Neural progenitor cell (in vitro differentiated cells): ENCODE results near the gene ZNF484. TPM values are rescaled to one million over a fixed set of nuclear protein-coding genes. Genes with fewer than 3 reads are reported as not detected.

Source experiments
- DNase-seq: peaks from one replicate; pipeline ENCODE4 v3.0.0-alpha.2; 2016; ENCODE audit warnings: low spot score
- H2AFZ ChIP-seq: fragments of 200-600 bp; sonication (generic); replicated peaks from 2 replicates; pipeline ENCODE4 v1.6.1; 2016; ENCODE audit warnings: antibody characterized with exemption
- H3F3A ChIP-seq: fragments of 200-600 bp; sonication (generic); 2 replicates; pipeline ENCODE4 v1.6.1; 2016; ENCODE audit warnings: antibody characterized with exemption, low read depth
- H3K27ac ChIP-seq: fragments of 200-600 bp; sonication (generic); 2 replicates; pipeline ENCODE4 v1.5.1; 2016; ENCODE audit warnings: mild to moderate bottlenecking
- H3K27me3 ChIP-seq: fragments of 200-600 bp; sonication (generic); 2 replicates; pipeline ENCODE4 v1.6.1; 2016; ENCODE audit warnings: mild to moderate bottlenecking, moderate library complexity
- H3K36me3 ChIP-seq: fragments of 200-600 bp; sonication (generic); 2 replicates; pipeline ENCODE4 v1.5.1; 2016
- H3K4me1 ChIP-seq: fragments of 200-600 bp; sonication (generic); 2 replicates; pipeline ENCODE4 v1.6.1; 2016; ENCODE audit warnings: mixed run types
- H3K4me2 ChIP-seq: fragments of 200-600 bp; sonication (generic); 2 replicates; pipeline ENCODE4 v1.6.1; 2016
- H3K4me3 ChIP-seq: fragments of 200-600 bp; sonication (generic); 2 replicates; pipeline ENCODE4 v1.5.1; 2016
- H3K79me2 ChIP-seq: fragments of 200-600 bp; sonication (generic); 2 replicates; pipeline ENCODE4 v1.6.1; 2016; ENCODE audit warnings: low read depth
- H3K9ac ChIP-seq: fragments of 200-600 bp; sonication (generic); 2 replicates; pipeline ENCODE4 v1.6.1; 2016
- H3K9me3 ChIP-seq: fragments of 200-600 bp; sonication (generic); 2 replicates; pipeline ENCODE4 v1.5.1; 2016; ENCODE audit warnings: low read depth
- H4K20me1 ChIP-seq: fragments of 200-600 bp; sonication (generic); 2 replicates; pipeline ENCODE4 v1.6.1; 2016; ENCODE audit warnings: low read depth
- H3K27ac Mint-ChIP-seq: 3 replicates; pipeline ENCODE4 v1.8.0; 2021; ENCODE audit warnings: mixed read lengths
- H3K27me3 Mint-ChIP-seq: 2 replicates; pipeline ENCODE4 v1.8.0; 2022; ENCODE audit warnings: low read depth, mild to moderate bottlenecking, inconsistent platforms, moderate library complexity, mixed read lengths; ENCODE audit not compliant: insufficient read depth
- H3K36me3 Mint-ChIP-seq: 3 replicates; pipeline ENCODE4 v1.8.0; 2021; ENCODE audit warnings: mixed read lengths
- H3K4me1 Mint-ChIP-seq: 3 replicates; pipeline ENCODE4 v1.8.0; 2021; ENCODE audit warnings: mixed read lengths
- H3K4me3 Mint-ChIP-seq: 3 replicates; pipeline ENCODE4 v1.8.0; 2021; ENCODE audit warnings: mild to moderate bottlenecking, moderate library complexity, mixed read lengths
- H3K9me3 Mint-ChIP-seq: 3 replicates; pipeline ENCODE4 v1.8.0; 2020; ENCODE audit warnings: mixed read lengths
- CTCF ChIP-seq: fragments of 200-600 bp; sonication (generic); IDR thresholded peaks from 2 replicates; pipeline ENCODE4 v1.5.1; 2017; ENCODE audit warnings: antibody characterized with exemption, mild to moderate bottlenecking
- EZH2 ChIP-seq: fragments of 200-600 bp; sonication (generic); IDR thresholded peaks from 2 replicates; pipeline ENCODE4 v1.6.1; 2017; ENCODE audit warnings: antibody characterized with exemption, mild to moderate bottlenecking, moderate library complexity
- EZH2phosphoT487 ChIP-seq: fragments of 200-600 bp; sonication (generic); IDR thresholded peaks from 2 replicates; pipeline ENCODE4 v1.6.1; 2017; ENCODE audit warnings: antibody characterized with exemption
- total RNA-seq: library from RNA; depleted of rRNA; stranded (reverse); fragments of >200 nt; gene quantifications from 2 replicates; pipeline ENCODE4 v1.2.3, GENCODE V29; 2015; ENCODE audit warnings: low replicate concordance

Gene ZNF484
- total RNA-seq, 1 donor from 2014 or later, result 36.9 TPM

DNA sequence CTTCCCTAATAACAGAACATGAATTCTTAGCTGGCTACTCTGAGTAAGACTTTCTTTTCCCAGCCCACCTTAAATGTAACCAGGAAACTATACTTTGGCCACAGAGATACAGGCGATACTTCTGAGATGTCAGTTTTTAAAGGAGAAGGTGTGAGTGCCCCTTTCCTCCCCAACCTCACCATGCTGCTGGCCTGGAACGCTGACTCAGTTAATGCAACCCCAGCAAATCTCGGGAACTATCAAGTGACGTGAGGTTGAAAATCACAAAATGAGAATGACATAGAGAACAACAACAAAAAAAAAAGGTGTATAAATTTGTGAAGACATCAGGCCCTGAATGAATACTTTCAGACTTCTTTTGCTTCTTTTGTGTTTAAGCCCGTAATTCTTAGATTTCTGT, 13.7 kb downstream of the ZNF484 start:
- TF ChIP-seq EZH2, result no peak
- peaks cover 21% of the 10 kb centered on the region for H3K9me3 Mint-ChIP-seq
- no peaks in the 10 kb centered on the region for H3K27me3 ChIP-seq
- no peak overlapping the region for H3K4me3 Mint-ChIP-seq
- H3K36me3 Mint-ChIP-seq, result peaks cover 68% of the 10 kb centered on the region
- no peaks in the 10 kb centered on the region for H3F3A ChIP-seq
- DNase-seq, result no peak
- peaks cover 15% of the 10 kb centered on the region for H3K36me3 ChIP-seq
- no peaks in the 10 kb centered on the region for H3K27me3 Mint-ChIP-seq
- no peaks in the 10 kb centered on the region for H3K4me1 Mint-ChIP-seq
- H3K4me2 ChIP-seq, result no peak overlapping the region
- H3K79me2 ChIP-seq, result peaks cover 74% of the 10 kb centered on the region
- H3K9ac ChIP-seq, result no peak overlapping the region
- no peak overlapping the region for H3K27ac Mint-ChIP-seq
- H3K9me3 ChIP-seq, result no peaks in the 10 kb centered on the region
- no peak overlapping the region for H2AFZ ChIP-seq
- no peak overlapping the region for H3K27ac ChIP-seq
- H3K4me1 ChIP-seq, result no peaks in the 10 kb centered on the region
- H4K20me1 ChIP-seq, result peaks cover 9% of the 10 kb centered on the region
- H3K4me3 ChIP-seq, result no peak overlapping the region

DNA sequence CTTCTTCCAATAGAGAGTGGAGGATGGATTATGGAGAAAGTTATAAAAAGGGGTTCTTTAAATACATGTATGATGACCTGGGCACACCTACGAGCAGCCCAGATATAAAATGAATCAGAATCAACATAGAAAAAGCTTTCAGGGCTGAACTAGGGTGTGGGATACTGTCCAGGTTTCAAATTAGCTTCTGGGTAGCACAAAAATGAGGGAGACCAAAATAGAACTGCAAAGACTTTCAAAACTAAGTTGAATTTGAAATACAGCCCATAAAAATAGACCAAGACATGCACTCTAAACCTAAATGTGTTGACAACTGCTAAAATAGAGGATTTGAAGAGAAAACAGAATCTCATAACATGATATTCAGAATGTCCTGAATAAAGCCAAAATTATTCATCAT, 17.0 kb downstream of the ZNF484 start:
- H3K9me3 Mint-ChIP-seq, result peaks cover 29% of the 10 kb centered on the region
- H3K4me1 ChIP-seq, result no peaks in the 10 kb centered on the region
- no peak overlapping the region for H3K4me2 ChIP-seq
- no peaks in the 10 kb centered on the region for H3K4me1 Mint-ChIP-seq
- no peak overlapping the region for H3K9ac ChIP-seq
- no peak overlapping the region for H3K27ac Mint-ChIP-seq
- no peak overlapping the region for H3K27ac ChIP-seq
- H3K4me3 Mint-ChIP-seq, result no peak overlapping the region
- H2AFZ ChIP-seq, result no peak overlapping the region
- no peaks in the 10 kb centered on the region for H3K9me3 ChIP-seq
- H4K20me1 ChIP-seq, result peaks cover 10% of the 10 kb centered on the region
- peaks cover 19% of the 10 kb centered on the region for H3K36me3 ChIP-seq
- no peak for TF ChIP-seq CTCF
- no peak for TF ChIP-seq EZH2phosphoT487
- TF ChIP-seq EZH2, result no peak
- no peak for DNase-seq
- no peaks in the 10 kb centered on the region for H3K27me3 ChIP-seq
- H3K27me3 Mint-ChIP-seq, result no peaks in the 10 kb centered on the region
- H3F3A ChIP-seq, result no peaks in the 10 kb centered on the region
- H3K79me2 ChIP-seq, result peaks cover 53% of the 10 kb centered on the region
- H3K4me3 ChIP-seq, result no peak overlapping the region
- H3K36me3 Mint-ChIP-seq, result peaks cover 68% of the 10 kb centered on the region

- Histone ChIP-seq H4K20me1 (peaks cover 4% of the 10 kb centered on the region), H3K9ac (no peak overlapping the region), H3K4me1 (no peaks in the 10 kb centered on the region), H3K36me3 (peaks cover 30% of the 10 kb centered on the region), H2AFZ (no peak overlapping the region), H3K9me3 (no peaks in the 10 kb centered on the region), H3K4me2 (no peak overlapping the region), H3K27me3 (no peaks in the 10 kb centered on the region), H3K4me3 (no peak overlapping the region), H3K27ac (no peak overlapping the region), H3K79me2 (peaks cover 25% of the 10 kb centered on the region), H3F3A (no peaks in the 10 kb centered on the region)
- TF ChIP-seq EZH2phosphoT487, result no peak
- TF ChIP-seq EZH2, result no peak
- TF ChIP-seq CTCF, result no peak
- Mint-ChIP-seq H3K4me1 (no peaks in the 10 kb centered on the region), H3K9me3 (peaks cover 24% of the 10 kb centered on the region), H3K36me3 (peaks cover 70% of the 10 kb centered on the region), H3K27ac (no peak overlapping the region), H3K4me3 (no peak overlapping the region), H3K27me3 (no peaks in the 10 kb centered on the region)
- no peak for DNase-seq
Measured at GRCh38 chr9:92857236-92857635, 20.6 kb downstream of the ZNF484 start.

GRCh38 chr9:92853716-92854115, 24.1 kb downstream of the ZNF484 start:
- H3K4me2 ChIP-seq, result no peak overlapping the region
- peaks cover 27% of the 10 kb centered on the region for H3K36me3 ChIP-seq
- no peak for TF ChIP-seq CTCF
- TF ChIP-seq EZH2phosphoT487, result no peak
- TF ChIP-seq EZH2, result no peak
- H3K4me3 Mint-ChIP-seq, result no peak overlapping the region
- H4K20me1 ChIP-seq, result peaks cover 4% of the 10 kb centered on the region
- peaks cover 8% of the 10 kb centered on the region for H3K79me2 ChIP-seq
- H3K36me3 Mint-ChIP-seq, result peaks cover 69% of the 10 kb centered on the region
- H3K27me3 Mint-ChIP-seq, result peaks cover 3% of the 10 kb centered on the region
- DNase-seq, result no peak
- no peak overlapping the region for H3K27ac ChIP-seq
- no peak overlapping the region for H3K9ac ChIP-seq
- no peak overlapping the region for H2AFZ ChIP-seq
- H3K4me3 ChIP-seq, result no peak overlapping the region
- H3K9me3 Mint-ChIP-seq, result peaks cover 19% of the 10 kb centered on the region
- no peaks in the 10 kb centered on the region for H3F3A ChIP-seq
- H3K27ac Mint-ChIP-seq, result no peak overlapping the region
- no peaks in the 10 kb centered on the region for H3K4me1 ChIP-seq
- H3K9me3 ChIP-seq, result no peaks in the 10 kb centered on the region
- H3K4me1 Mint-ChIP-seq, result no peaks in the 10 kb centered on the region
- no peaks in the 10 kb centered on the region for H3K27me3 ChIP-seq
